GM23248 (cell line): ENCODE data around the gene NLRC5. TPM values are rescaled to one million over a fixed set of nuclear protein-coding genes. Genes with fewer than 3 reads are reported as not detected.
A peak's percentile ranks its signal among the peaks of the same experiment; 100 is the strongest.

Experiments used
- DNase-seq: peaks from one replicate; pipeline ENCODE4 v3.0.0-alpha.2; 2015
- H2AFZ ChIP-seq: fragments of 200-600 bp; sonication (generic); 2 replicates; pipeline ENCODE4 v1.6.1; 2016; ENCODE audit warnings: antibody characterized with exemption
- H3F3A ChIP-seq: fragments of 200-600 bp; sonication (generic); 2 replicates; pipeline ENCODE4 v1.6.1; 2016; ENCODE audit warnings: mild to moderate bottlenecking, antibody characterized with exemption, mixed run types; ENCODE audit not compliant: insufficient read depth
- H3K27ac ChIP-seq: fragments of 200-600 bp; sonication (generic); 2 replicates; pipeline ENCODE4 v1.5.1; 2016; ENCODE audit warnings: mild to moderate bottlenecking
- H3K27me3 ChIP-seq: fragments of 200-600 bp; sonication (generic); replicated peaks from 2 replicates; pipeline ENCODE4 v1.6.1; 2016; ENCODE audit warnings: mild to moderate bottlenecking; ENCODE audit not compliant: insufficient read depth
- H3K36me3 ChIP-seq: fragments of 200-600 bp; sonication (generic); 2 replicates; pipeline ENCODE4 v1.6.1; 2016; ENCODE audit warnings: low read depth, mild to moderate bottlenecking
- H3K4me1 ChIP-seq: fragments of 200-600 bp; sonication (generic); 2 replicates; pipeline ENCODE4 v1.6.1; 2016; ENCODE audit warnings: mild to moderate bottlenecking; ENCODE audit not compliant: insufficient read depth
- H3K4me2 ChIP-seq: fragments of 200-600 bp; sonication (generic); one replicate; pipeline ENCODE4 v1.6.1; 2016; ENCODE audit warnings: mild to moderate bottlenecking; ENCODE audit not compliant: unreplicated experiment
- H3K4me3 ChIP-seq: fragments of 200-600 bp; sonication (generic); 2 replicates; pipeline ENCODE4 v1.5.1; 2016; ENCODE audit warnings: mild to moderate bottlenecking
- H3K79me2 ChIP-seq: fragments of 200-600 bp; sonication (generic); 2 replicates; pipeline ENCODE4 v1.6.1; 2016; ENCODE audit warnings: mild to moderate bottlenecking; ENCODE audit not compliant: insufficient read depth
- H3K9ac ChIP-seq: fragments of 200-600 bp; sonication (generic); 2 replicates; pipeline ENCODE4 v1.6.1; 2016; ENCODE audit warnings: mild to moderate bottlenecking
- H3K9me2 ChIP-seq: fragments of 200-600 bp; sonication (generic); 2 replicates; pipeline ENCODE4 v1.6.1; 2016; ENCODE audit warnings: mixed run types, mild to moderate bottlenecking, moderate library complexity; ENCODE audit not compliant: insufficient read depth
- H3K9me3 ChIP-seq: fragments of 200-600 bp; sonication (generic); one replicate; pipeline ENCODE4 v1.6.1; 2017; ENCODE audit warnings: low read depth
- H4K20me1 ChIP-seq: fragments of 200-600 bp; sonication (generic); 2 replicates; pipeline ENCODE4 v1.6.0; 2016; ENCODE audit not compliant: insufficient read depth
- EZH2 ChIP-seq: fragments of 200-600 bp; sonication (generic); IDR thresholded peaks from 2 replicates; pipeline ENCODE4 v1.6.1; 2018; ENCODE audit warnings: antibody characterized with exemption, mild to moderate bottlenecking; ENCODE audit not compliant: insufficient read depth, poor library complexity, severe bottlenecking
- EZH2phosphoT487 ChIP-seq: fragments of 200-600 bp; sonication (generic); IDR thresholded peaks from 2 replicates; pipeline ENCODE4 v1.6.1; 2018; ENCODE audit warnings: antibody characterized with exemption, moderate library complexity, mild to moderate bottlenecking, low read depth; ENCODE audit not compliant: insufficient read depth
- WGBS, 2 experiments: methylation state at CpG; one replicate each; pipeline ENCODE4 v1.1.6; 2015 to 2017; ENCODE audit warnings: low lambda C conversion rate in 2 of 2, low coverage in 1 of 2; ENCODE audit errors: missing lambda C conversion rate in 2 of 2; 5-methylcytosine and 5-hydroxymethylcytosine counted together
- in situ Hi-C: fragments of 300-500 bp; cut with MboI; formaldehyde crosslinking; loops from 2 replicates; pipeline ENCODE4 v1.15.0; 2020
- polyA plus RNA-seq: library from polyadenylated mRNA; unstranded; fragments of >200 nt; fragmentation: Nextera tagmentation; extraction: Ambion mirVana; gene quantifications from 2 replicates; pipeline ENCODE4 v1.2.1, GENCODE V29; 2016
- total RNA-seq: library from RNA; depleted of rRNA; stranded (reverse); fragments of >200 nt; shearing (Covaris generic); gene quantifications from 2 replicates; pipeline ENCODE4 v1.2.3, GENCODE V29; 2014

The NLRC5 gene
- total and polyA plus RNA-seq, 2 experiments from 2014 or later: 10.6 to 17.1 TPM

DNA sequence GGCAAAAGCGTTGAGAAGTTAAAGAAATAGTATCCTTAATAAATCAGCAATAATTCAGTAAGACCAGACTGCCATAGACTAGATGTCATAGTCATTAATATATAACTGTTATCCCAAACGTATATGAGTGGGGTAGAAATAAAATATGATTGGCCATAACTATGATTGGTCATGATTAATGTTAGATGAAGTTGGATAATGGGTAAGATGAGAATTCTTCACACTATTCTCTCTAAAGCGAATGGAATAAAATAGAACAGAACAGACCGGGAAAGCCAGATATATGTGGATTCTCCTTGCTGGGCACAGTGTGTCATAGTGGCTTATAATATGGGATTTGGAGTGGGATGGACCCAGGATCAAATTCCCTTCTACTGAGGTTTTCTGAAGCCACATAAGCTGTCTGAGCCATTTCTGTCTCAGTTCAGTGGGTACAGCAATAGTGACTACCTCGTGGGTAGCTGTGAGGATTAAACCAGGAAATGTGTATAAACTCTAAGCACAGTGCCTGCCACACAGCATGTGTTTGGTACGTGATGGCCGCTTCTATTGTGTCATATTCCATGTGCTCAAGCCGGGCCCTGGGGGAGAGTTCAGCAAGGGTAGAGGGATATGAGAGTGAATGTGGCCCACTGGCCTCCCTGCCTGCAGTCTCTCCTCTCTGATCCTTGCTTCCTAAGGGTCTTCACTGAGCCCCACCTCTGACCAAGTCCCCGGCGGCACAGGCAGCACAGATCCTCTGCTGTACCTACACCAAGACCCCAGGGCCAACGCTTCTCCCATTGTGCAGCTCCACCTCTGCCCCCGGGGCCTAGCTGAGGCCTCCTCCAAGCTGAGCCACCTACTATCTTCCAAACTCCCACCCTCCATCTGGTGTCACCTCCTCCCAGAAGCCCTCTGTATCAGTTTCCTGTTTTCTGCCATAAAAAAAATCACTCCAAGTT is 23.9 kb upstream of the NLRC5 start:
- in situ Hi-C loops: no loop called here
- Histone ChIP-seq H2AFZ (0 out of 2 replicates have a peak overlapping the region, but pooled peaks have one; percentile 23), H3K27ac (peak overlapping the region; percentile 76), H3K9me3 (no peaks in the 10 kb centered on the region), H4K20me1 (no peaks in the 10 kb centered on the region), H3K9ac (peak overlapping the region; percentile 36), H3K36me3 (no peaks in the 10 kb centered on the region), H3K27me3 (no peaks in the 10 kb centered on the region), H3K4me1 (peaks cover 17% of the 10 kb centered on the region), H3K4me3 (no peak overlapping the region), H3F3A (peaks cover 13% of the 10 kb centered on the region), H3K4me2 (peak overlapping the region; percentile 32), H3K9me2 (no peaks in the 10 kb centered on the region), H3K79me2 (no peaks in the 10 kb centered on the region)
- 76 to 79% methylated on average over 12 of the region's 12 CpGs for WGBS, 2 experiments
- TF ChIP-seq EZH2phosphoT487 (no peak), EZH2 (no peak)
- peak; percentile 42 for DNase-seq

DNA sequence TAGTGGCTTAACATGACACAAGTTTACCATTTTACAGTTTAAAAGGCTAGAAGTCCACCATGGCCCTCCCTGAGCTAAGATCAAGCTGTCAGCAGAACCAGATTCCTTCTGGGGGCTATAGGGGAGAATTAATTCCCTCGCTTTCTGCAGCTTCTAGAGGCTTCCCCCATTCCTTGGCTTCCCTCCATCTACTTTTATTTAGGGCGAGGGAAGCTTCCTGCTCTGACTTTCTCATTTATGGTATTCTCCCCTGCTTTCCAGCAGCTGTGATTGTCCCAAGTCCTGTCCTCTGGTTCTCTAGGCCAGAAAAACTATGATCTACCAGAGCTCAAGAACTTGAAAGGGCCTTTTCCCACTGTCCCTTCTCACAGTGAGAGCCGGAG is 23.3 kb upstream of the NLRC5 start:
- TF ChIP-seq EZH2 (no peak), EZH2phosphoT487 (no peak)
- WGBS, 2 experiments: 86 to 90% methylated on average over 3 of the region's 3 CpGs
- no peak overlapping the region for H3K4me2 ChIP-seq
- H2AFZ ChIP-seq: 0 out of 2 replicates have a peak overlapping the region, but pooled peaks have one; percentile 23
- H3K36me3 ChIP-seq: no peaks in the 10 kb centered on the region
- no peaks in the 10 kb centered on the region for H3K27me3 ChIP-seq
- no peak for DNase-seq
- H3K4me3 ChIP-seq: no peak overlapping the region
- peaks cover 16% of the 10 kb centered on the region for H3F3A ChIP-seq
- H3K9ac ChIP-seq: peak overlapping the region; percentile 36
- H3K27ac ChIP-seq: peak overlapping the region; percentile 76; the same call in 1 of the 2 replicates
- peaks cover 18% of the 10 kb centered on the region for H3K4me1 ChIP-seq
- H3K9me2 ChIP-seq: no peaks in the 10 kb centered on the region
- no peaks in the 10 kb centered on the region for H3K9me3 ChIP-seq
- no peaks in the 10 kb centered on the region for H4K20me1 ChIP-seq
- in situ Hi-C loops: no loop called here
- H3K79me2 ChIP-seq: no peaks in the 10 kb centered on the region

DNA sequence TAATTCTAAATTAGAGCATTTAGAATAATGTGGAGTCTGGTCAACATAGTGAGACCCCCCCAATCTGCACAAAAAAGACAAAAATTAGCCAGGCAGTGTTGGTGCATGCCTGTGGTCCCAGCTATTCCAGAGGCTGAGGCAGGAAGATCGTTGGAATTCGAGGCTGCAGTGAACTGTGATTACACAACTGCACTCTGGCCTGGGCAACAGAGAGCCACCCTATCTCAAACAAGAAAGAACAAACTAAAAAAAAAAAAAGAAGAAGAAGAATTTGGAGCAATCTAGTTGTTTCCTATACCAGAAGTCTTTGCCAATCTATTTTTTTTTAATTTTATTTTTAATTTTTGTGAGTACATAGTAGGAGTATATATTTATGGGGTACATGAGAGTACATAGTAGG is 21.6 kb upstream of the NLRC5 start:
- DNase-seq: peak; percentile 31
- Histone ChIP-seq H3K4me3 (no peak overlapping the region), H3K27ac (no peak overlapping the region), H3F3A (peaks cover 19% of the 10 kb centered on the region), H3K9ac (no peak overlapping the region), H3K79me2 (no peaks in the 10 kb centered on the region), H3K36me3 (no peaks in the 10 kb centered on the region), H3K9me3 (no peaks in the 10 kb centered on the region), H4K20me1 (no peaks in the 10 kb centered on the region), H3K4me1 (peaks cover 25% of the 10 kb centered on the region), H3K27me3 (no peaks in the 10 kb centered on the region), H2AFZ (no peak overlapping the region), H3K9me2 (no peaks in the 10 kb centered on the region), H3K4me2 (no peak overlapping the region)
- in situ Hi-C loops: no loop called here
- 7 to 15% methylated on average over 2 of the region's 2 CpGs for WGBS, 2 experiments
- no peak for TF ChIP-seq EZH2
- no peak for TF ChIP-seq EZH2phosphoT487

DNA sequence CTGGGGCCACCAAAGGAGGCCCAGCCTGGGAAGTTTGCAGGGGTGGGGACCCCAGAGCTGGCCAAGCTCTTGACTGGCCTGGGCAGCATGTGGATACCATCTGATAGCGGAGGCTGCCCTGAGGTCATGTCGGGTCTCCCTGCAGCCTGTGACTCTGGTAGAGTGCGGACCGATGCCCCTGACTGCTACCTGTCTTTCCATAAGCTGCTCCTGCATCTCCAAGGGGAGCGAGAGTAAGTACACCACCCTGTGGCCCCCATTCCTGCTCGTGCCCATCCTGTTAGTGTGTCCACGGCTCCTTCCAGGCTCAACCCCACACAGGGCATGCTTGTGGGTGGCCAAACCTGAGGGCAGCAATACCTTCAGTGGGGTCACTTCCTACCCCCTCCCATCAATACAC is 19.6 kb upstream of the NLRC5 start:
- Histone ChIP-seq H3K4me1 (peaks cover 22% of the 10 kb centered on the region), H3K9me3 (no peaks in the 10 kb centered on the region), H3K27me3 (no peaks in the 10 kb centered on the region), H4K20me1 (no peaks in the 10 kb centered on the region), H3F3A (peaks cover 19% of the 10 kb centered on the region), H3K27ac (no peak overlapping the region), H3K9me2 (no peaks in the 10 kb centered on the region), H3K4me2 (no peak overlapping the region), H3K9ac (no peak overlapping the region), H2AFZ (no peak overlapping the region), H3K36me3 (no peaks in the 10 kb centered on the region), H3K79me2 (no peaks in the 10 kb centered on the region), H3K4me3 (no peak overlapping the region)
- no peak for TF ChIP-seq EZH2phosphoT487
- TF ChIP-seq EZH2: no peak
- in situ Hi-C loops: no loop called here
- DNase-seq: no peak
- 83 to 89% methylated on average over 7 of the region's 7 CpGs for WGBS, 2 experiments
